Panc1 (cell line): ENCODE results near the gene UGT2A2. TPM values are rescaled to one million over a fixed set of nuclear protein-coding genes. Genes with fewer than 3 reads are reported as not detected.

Source experiments
- ATAC-seq: fragments of 200-7000 bp; cut with Tn5 transposase; 2 replicates; pipeline ENCODE4 v1.9.1; 2020; ENCODE audit warnings: mild to moderate bottlenecking, moderate library complexity
- BruUV-seq: library from RNA; stranded (reverse); fragments of 400-500 nt; replicated peaks from 2 replicates; lab custom pipeline; 2021; lab: Mats Ljungman, UMichigan
- CTCF ChIA-PET: fragments of 300-600 bp; sonication (Branson Sonifier 250); formaldehyde crosslinking; loops from one replicate; lab custom pipeline; 2022; ENCODE audit warnings: antibody characterized with exemption; lab: Charles Lee
- POLR2A ChIA-PET: fragments of 300-600 bp; sonication (Branson Sonifier 250); formaldehyde crosslinking; loops from one replicate; lab custom pipeline; 2022; ENCODE audit warnings: antibody characterized with exemption; lab: Charles Lee
- DNase-seq: peaks from one replicate; pipeline ENCODE4 v3.0.0-alpha.2; 2010; ENCODE audit warnings: low read depth, low spot score
- H3K27ac ChIP-seq: 2 replicates; pipeline ENCODE4 v1.5.1; 2011; ENCODE audit warnings: mild to moderate bottlenecking, low read length, inconsistent platforms
- H3K27me3 ChIP-seq: fragments of 200-500 bp; sonication (Bioruptor generic); 2 replicates; pipeline ENCODE4 v1.6.0; 2014; ENCODE audit warnings: low read length, inconsistent platforms; ENCODE audit not compliant: control insufficient read depth, insufficient read depth
- H3K36me3 ChIP-seq: fragments of 200-500 bp; sonication (Bioruptor generic); 2 replicates; pipeline ENCODE4 v1.5.1; 2014; ENCODE audit warnings: inconsistent platforms, mild to moderate bottlenecking, low read length, moderate library complexity; ENCODE audit not compliant: control insufficient read depth, insufficient read depth
- H3K4me1 ChIP-seq: 2 replicates; pipeline ENCODE4 v1.5.1; 2011; ENCODE audit warnings: inconsistent platforms, mild to moderate bottlenecking, low read length, moderate library complexity; ENCODE audit not compliant: control insufficient read depth, insufficient read depth
- H3K4me3 ChIP-seq, 2 experiments: 2 replicates each; pipeline ENCODE4 v1.5.1; 2011 to 2012; ENCODE audit warnings: low read depth in 2 of 2, low read length in 2 of 2, mild to moderate bottlenecking in 2 of 2, inconsistent platforms in 1 of 2, moderate library complexity in 1 of 2
- H3K9me3 ChIP-seq: fragments of 200-500 bp; sonication (Bioruptor generic); 2 replicates; pipeline ENCODE4 v1.5.1; 2014; ENCODE audit warnings: low read depth, mild to moderate bottlenecking, inconsistent platforms, low read length, moderate library complexity; ENCODE audit not compliant: control insufficient read depth, insufficient read depth
- CTCF ChIP-seq: fragments of 450-650 bp; IDR thresholded peaks from 2 replicates; pipeline ENCODE4 v1.5.1; 2017; ENCODE audit warnings: mild to moderate bottlenecking
- POLR2AphosphoS5 ChIP-seq: IDR thresholded peaks from 2 replicates; pipeline ENCODE4 v1.6.1; 2012; ENCODE audit warnings: mild to moderate bottlenecking, low read depth, low read length, moderate library complexity
- REST ChIP-seq, 2 experiments: IDR thresholded peaks; 2 replicates each; pipeline ENCODE4 v1.6.1; 2011 to 2012; ENCODE audit warnings: low read depth in 2 of 2, control low read depth in 1 of 2, low read length in 1 of 2, mild to moderate bottlenecking in 1 of 2, moderate library complexity in 1 of 2; ENCODE audit not compliant: insufficient read depth in 1 of 2
- SIN3A ChIP-seq: IDR thresholded peaks from 2 replicates; pipeline ENCODE4 v1.6.1; 2012; ENCODE audit warnings: low read depth, mild to moderate bottlenecking, low read length, moderate library complexity, borderline replicate concordance; ENCODE audit not compliant: insufficient read depth
- TCF7L2 ChIP-seq: IDR thresholded peaks from 2 replicates; pipeline ENCODE4 v1.6.1; 2011; ENCODE audit warnings: mild to moderate bottlenecking, low read depth, low read length, inconsistent platforms
- in situ Hi-C: cut with HindIII; loops from 2 replicates; pipeline ENCODE4 v1.10.0; 2016; ENCODE audit warnings: low sequenced_read_pairs, low pct_unique_long_range_greater_than_20kb
- intact Hi-C: fragments of 100-400 bp; cut with micrococcal nuclease; formaldehyde crosslinking; loops from one replicate; pipeline ENCODE4 v1.10.0; 2022; ENCODE audit not compliant: unreplicated experiment
- total RNA-seq: library from RNA; stranded (reverse); gene quantifications from one replicate; pipeline ENCODE4 v1.2.1, GENCODE V29; 2021; ENCODE audit not compliant: unreplicated experiment

The UGT2A2 gene
- total RNA-seq, 1 experiment from 2014 or later: not detected

- Histone ChIP-seq H3K9me3 (no peaks in the 10 kb centered on the region), H3K36me3 (no peaks in the 10 kb centered on the region), H3K27me3 (no peaks in the 10 kb centered on the region), H3K4me1 (no peaks in the 10 kb centered on the region), H3K4me3 (no peak overlapping the region), H3K27ac (no peak overlapping the region)
- intact Hi-C loops (no loop called here), in situ Hi-C loops (no loop called here)
- BruUV-seq: no TSS peak
- POLR2A ChIA-PET: no interaction called here
- TF ChIP-seq REST (IDR thresholded peaks at IDR 0.05; ENCODE audit: insufficient read depth in 1 of 2, low read depth in 2 of 2, low read length in 1 of 2) (no peak), SIN3A (no peak), TCF7L2 (no peak), CTCF (no peak), POLR2AphosphoS5 (no peak)
- no peak for DNase-seq
- CTCF ChIA-PET: no interaction called here
- no peak for ATAC-seq
These were observed 39.4 kb downstream of the UGT2A2 start for GRCh38 chr4:69600013-69600412.

DNA sequence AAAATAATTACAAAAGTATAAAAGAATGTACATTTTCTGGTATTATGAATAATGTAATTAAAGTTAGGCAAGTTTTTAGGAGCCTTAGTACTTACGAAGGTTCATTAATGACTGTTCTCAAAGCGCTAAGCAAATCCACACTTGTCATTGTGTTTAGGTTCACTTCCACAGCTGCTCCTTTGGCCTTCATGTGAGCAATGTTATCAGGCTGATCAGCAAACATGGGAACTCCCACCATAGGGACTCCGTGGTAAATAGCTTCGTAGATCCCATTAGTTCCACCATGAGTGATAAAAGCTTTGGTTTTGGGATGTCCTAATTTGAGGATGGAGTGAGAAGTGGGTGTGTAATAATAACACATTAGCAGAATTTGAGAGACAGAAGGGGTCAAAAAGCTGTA is 45.1 kb downstream of the UGT2A2 start:
- Histone ChIP-seq H3K27ac (no peak overlapping the region), H3K27me3 (no peaks in the 10 kb centered on the region), H3K4me3 (no peak overlapping the region), H3K4me1 (no peaks in the 10 kb centered on the region), H3K36me3 (no peaks in the 10 kb centered on the region), H3K9me3 (no peaks in the 10 kb centered on the region)
- in situ Hi-C loops: no loop called here
- DNase-seq: no peak
- intact Hi-C loops: no loop called here
- ATAC-seq: no peak
- CTCF ChIA-PET: no interaction called here
- POLR2A ChIA-PET: no interaction called here
- no TSS peak for BruUV-seq
- TF ChIP-seq TCF7L2 (no peak), REST (IDR thresholded peaks at IDR 0.05; ENCODE audit: insufficient read depth in 1 of 2, low read depth in 2 of 2, low read length in 1 of 2) (no peak)
